ENCODE results near the gene RRAGD. TPM values are rescaled to one million over a fixed set of nuclear protein-coding genes. Genes with fewer than 3 reads are reported as not detected.

Gene RRAGD
- total and polyA plus RNA-seq, 2 of the 8 experiments (the other 6 are each of a cell fraction or from before 2014, with no cell fraction given), result 7.2 to 30.8 TPM

DNA sequence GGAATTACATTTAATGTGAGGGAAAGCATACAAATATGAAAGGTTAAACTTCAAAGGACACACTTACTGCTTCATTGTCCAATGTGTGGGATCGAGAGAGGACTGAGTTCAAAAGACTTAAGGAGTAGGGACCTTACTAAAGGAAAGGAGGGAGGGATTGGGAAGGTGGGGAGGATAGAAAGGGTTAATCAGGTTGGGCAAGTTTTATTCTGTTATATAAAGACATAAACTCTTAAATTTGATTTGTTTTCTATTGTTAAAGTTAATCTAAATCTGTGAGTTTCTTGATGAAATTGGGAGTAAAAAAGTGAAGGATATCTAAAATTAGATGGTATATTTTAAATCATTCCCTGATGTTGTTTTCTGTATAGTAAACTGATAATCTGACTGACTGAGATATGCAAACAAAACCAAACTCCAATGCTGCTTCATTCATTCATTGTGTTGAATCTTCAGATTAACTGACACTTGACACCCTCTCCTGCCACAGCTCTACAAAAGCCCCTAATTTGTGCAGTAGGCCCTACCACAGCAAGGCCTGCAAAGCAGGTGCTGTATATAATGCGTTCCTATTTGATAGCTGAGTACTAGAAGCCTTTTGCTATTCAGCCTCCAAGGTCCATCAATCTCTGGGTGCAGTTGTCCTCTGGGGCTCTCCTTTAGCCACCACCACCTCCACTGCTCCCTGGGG lies 58.2 kb downstream of the RRAGD start:
- peaks cover 3% of the 10 kb centered on the region; the same call in 1 of the 2 replicates for H3K23me2 ChIP-seq (ENCODE audit: low read depth, low read length)
- peaks cover 0 to 4% (median 0%) of the 10 kb centered on the region in 4 experiments; a peak in 1 of 7 replicates for H3K4me1 ChIP-seq (replicated peaks in 1 of 4; ENCODE audit: control insufficient read depth in 3 of 4, insufficient read depth in 4 of 4, low read length in 3 of 4)
- H3K4ac ChIP-seq (replicated peaks; ENCODE audit: insufficient read length, low read depth, low read length), result no peak overlapping the region
- CTCF ChIA-PET (ENCODE audit: partially characterized antibody), result interaction anchor here (0.6 to 15.3 kb wide), 8 partner anchors 11 to 370 kb away, joined by 3 to 130 read pairs (median 4); no protein-coding TSS in a partner anchor
- H3K18ac ChIP-seq (ENCODE audit: extremely low read depth, low read length), result no peak overlapping the region
- no peaks in the 10 kb centered on the region; a peak in 2 of 7 replicates for H3K27me3 ChIP-seq (replicated peaks in 1 of 4; ENCODE audit: control insufficient read depth in 3 of 4, extremely low read depth in 1 of 4, insufficient read depth in 3 of 4, low read length in 3 of 4)
- H4K91ac ChIP-seq (replicated peaks; ENCODE audit: insufficient read length, low read length), result no peak overlapping the region
- POLR2A ChIA-PET (ENCODE audit: partially characterized antibody), result interaction anchor here (1.4 kb wide), 1 partner anchor 53 kb away, joined by 3 read pairs; no protein-coding TSS in a partner anchor
- H3K36me3 ChIP-seq (ENCODE audit: control insufficient read depth in 2 of 4, insufficient read depth in 4 of 4, low read length in 3 of 4), result no peaks in the 10 kb centered on the region
- FAIRE-seq (no peak), DNase-seq (ENCODE audit: low read depth in 1 of 2, low spot score in 2 of 2) (no peak)
- H3K9me3 ChIP-seq (ENCODE audit: insufficient read depth in 2 of 2, low read depth in 1 of 2, low read length in 1 of 2), result no peaks in the 10 kb centered on the region
- H3K9ac ChIP-seq (replicated peaks in 1 of 4; ENCODE audit: extremely low read depth in 1 of 4, low read depth in 3 of 4, low read length in 3 of 4), result no peak overlapping the region
- H2BK12ac ChIP-seq (ENCODE audit: low read depth, low read length), result no peak overlapping the region
- no peak overlapping the region for H3K27ac ChIP-seq (ENCODE audit: low read depth, low read length)
- H3K79me1 ChIP-seq (ENCODE audit: low read depth, low read length), result no peaks in the 10 kb centered on the region
- H3K79me2 ChIP-seq (ENCODE audit: control insufficient read depth in 1 of 2, insufficient read depth in 2 of 2, low read length in 2 of 2), result 0 out of 4 replicates have a peak, but pooled peaks cover 0 to 5% of the 10 kb centered on the region in 2 experiments
- H2BK120ac ChIP-seq (replicated peaks; ENCODE audit: low read depth, low read length), result no peak overlapping the region
- H3K4me3 ChIP-seq (ENCODE audit: extremely low read depth in 1 of 4, insufficient read depth in 2 of 4, low read depth in 3 of 4, low read length in 4 of 4), result peak overlapping the region in 1 of 4 experiments; percentile 69; a peak in 1 of 8 replicates
- H4K20me1 ChIP-seq (replicated peaks in 1 of 2; ENCODE audit: control insufficient read depth in 1 of 2, insufficient read depth in 2 of 2, low read length in 2 of 2), result no peaks in the 10 kb centered on the region
- H2BK5ac ChIP-seq (ENCODE audit: low read depth, low read length), result no peak overlapping the region
- no peak overlapping the region for H2BK20ac ChIP-seq (ENCODE audit: low read length)
- H4K5ac ChIP-seq (ENCODE audit: insufficient read length, low read depth, low read length), result no peak overlapping the region
- H3K4me2 ChIP-seq (ENCODE audit: insufficient read depth in 1 of 2, low read depth in 2 of 2, low read length in 2 of 2), result no peak overlapping the region; a peak in 1 of 4 replicates
- no peak overlapping the region for H2AK5ac ChIP-seq (ENCODE audit: low read depth, low read length)
- 90% methylated on average over 2 of the region's 2 CpGs; no CpG with 5 or more reads in 1 of the 2 experiments for WGBS, 2 experiments (ENCODE audit: extremely low coverage in 1 of 2, insufficient coverage in 1 of 2, insufficient read length in 1 of 2, insufficient replicate concordance in 2 of 2, low coverage in 1 of 2, low lambda C conversion rate in 2 of 2, missing lambda C conversion rate in 1 of 2)
- no peak overlapping the region for H2AFZ ChIP-seq (ENCODE audit: low read length)
- H3K14ac ChIP-seq (ENCODE audit: insufficient read length), result no peak overlapping the region
- H4K8ac ChIP-seq (ENCODE audit: extremely low read depth, insufficient read depth, low read length), result no peak overlapping the region
- no peak overlapping the region for H2BK15ac ChIP-seq (ENCODE audit: low read length)
- H3K56ac ChIP-seq (replicated peaks; ENCODE audit: insufficient read length, low read depth, low read length), result no peak overlapping the region
- TF ChIP-seq, protein P1, sequence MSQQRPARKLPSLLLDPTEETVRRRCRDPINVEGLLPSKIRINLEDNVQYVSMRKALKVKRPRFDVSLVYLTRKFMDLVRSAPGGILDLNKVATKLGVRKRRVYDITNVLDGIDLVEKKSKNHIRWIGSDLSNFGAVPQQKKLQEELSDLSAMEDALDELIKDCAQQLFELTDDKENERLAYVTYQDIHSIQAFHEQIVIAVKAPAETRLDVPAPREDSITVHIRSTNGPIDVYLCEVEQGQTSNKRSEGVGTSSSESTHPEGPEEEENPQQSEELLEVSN (IDR thresholded peaks at IDR 0.05), result no peak
- TF ChIP-seq GTF2F1 (IDR thresholded peaks at IDR 0.05; ENCODE audit: borderline replicate concordance, low read depth, low read length) (no peak), CEBPB (IDR thresholded peaks at IDR 0.05; ENCODE audit: low read depth, low read length) (no peak)
- TF ChIP-seq, protein P2, sequence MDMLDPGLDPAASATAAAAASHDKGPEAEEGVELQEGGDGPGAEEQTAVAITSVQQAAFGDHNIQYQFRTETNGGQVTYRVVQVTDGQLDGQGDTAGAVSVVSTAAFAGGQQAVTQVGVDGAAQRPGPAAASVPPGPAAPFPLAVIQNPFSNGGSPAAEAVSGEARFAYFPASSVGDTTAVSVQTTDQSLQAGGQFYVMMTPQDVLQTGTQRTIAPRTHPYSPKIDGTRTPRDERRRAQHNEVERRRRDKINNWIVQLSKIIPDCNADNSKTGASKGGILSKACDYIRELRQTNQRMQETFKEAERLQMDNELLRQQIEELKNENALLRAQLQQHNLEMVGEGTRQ (IDR thresholded peaks at IDR 0.05; ENCODE audit: low read length), result no peak
- no peak overlapping the region for H3K23ac ChIP-seq (ENCODE audit: insufficient read length)
